ENCODE measurements around the gene CAMSAP1. TPM values are rescaled to one million over a fixed set of nuclear protein-coding genes. Genes with fewer than 3 reads are reported as not detected.

The CAMSAP1 gene
- total and polyA plus RNA-seq, 9 of the 15 experiments (the other 6 are each of a cell fraction or from before 2014, with no cell fraction given) = 1.5 to 28.8 (median 14.3) TPM

GRCh38 chr9:135950135-135950682 is 42.9 kb upstream of the CAMSAP1 start (continued):
- TF ChIP-seq ARID2 (IDR thresholded peaks at IDR 0.05) (no peak), ZC3H11A (IDR thresholded peaks at IDR 0.05; ENCODE audit: low read depth, low read length) (no peak), NELFE (IDR thresholded peaks at IDR 0.05; ENCODE audit: insufficient read depth, insufficient read length) (no peak), RBM39 (optimal IDR thresholded peaks at IDR 0.05; ENCODE audit: low read depth, low read length) (peak; percentile 36), HDAC6 (IDR thresholded peaks at IDR 0.05; ENCODE audit: low read depth, low read length) (no peak), ZNF324 (CRISPR knock-in tag; IDR thresholded peaks at IDR 0.05) (no peak), CCAR2 (IDR thresholded peaks at IDR 0.05; ENCODE audit: low read depth, low read length) (no peak), RREB1 (CRISPR knock-in tag; IDR thresholded peaks at IDR 0.05) (peak; percentile 77; the same call in 1 of the 2 replicates), WHSC1 (IDR thresholded peaks at IDR 0.05; ENCODE audit: low read length) (no peak), ZEB2 (IDR thresholded peaks at IDR 0.05) (peak; percentile 67), CHD1 (IDR thresholded peaks at IDR 0.05; ENCODE audit: low read length) (peak; percentile 86), CSDE1 (IDR thresholded peaks at IDR 0.05) (no peak), SUPT5H (IDR thresholded peaks at IDR 0.05) (no peak), XRCC5 (IDR thresholded peaks at IDR 0.05; ENCODE audit: low read depth, low read length) (no peak), RBM22 (IDR thresholded peaks at IDR 0.05; ENCODE audit: low read depth, low read length, poor library complexity, severe bottlenecking) (no peak), PHF8 (IDR thresholded peaks at IDR 0.05; ENCODE audit: borderline replicate concordance, low read length) (no peak), BHLHE40 (IDR thresholded peaks at IDR 0.05; ENCODE audit: low read length) (peak; percentile 72), HMGN3 (IDR thresholded peaks at IDR 0.05; ENCODE audit: borderline replicate concordance, extremely low read depth, insufficient read length, low read depth, low read length) (no peak), ZC3H4 (CRISPR knock-in tag; IDR thresholded peaks at IDR 0.05; ENCODE audit: borderline replicate concordance) (no peak), FOXJ3 (CRISPR knock-in tag; IDR thresholded peaks at IDR 0.05) (no peak)
- TF ChIP-seq, protein P1, sequence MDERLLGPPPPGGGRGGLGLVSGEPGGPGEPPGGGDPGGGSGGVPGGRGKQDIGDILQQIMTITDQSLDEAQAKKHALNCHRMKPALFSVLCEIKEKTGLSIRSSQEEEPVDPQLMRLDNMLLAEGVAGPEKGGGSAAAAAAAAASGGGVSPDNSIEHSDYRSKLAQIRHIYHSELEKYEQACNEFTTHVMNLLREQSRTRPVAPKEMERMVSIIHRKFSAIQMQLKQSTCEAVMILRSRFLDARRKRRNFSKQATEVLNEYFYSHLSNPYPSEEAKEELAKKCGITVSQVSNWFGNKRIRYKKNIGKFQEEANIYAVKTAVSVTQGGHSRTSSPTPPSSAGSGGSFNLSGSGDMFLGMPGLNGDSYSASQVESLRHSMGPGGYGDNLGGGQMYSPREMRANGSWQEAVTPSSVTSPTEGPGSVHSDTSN (CRISPR knock-in tag; IDR thresholded peaks at IDR 0.05; ENCODE audit: low read depth) = no peak
- TF ChIP-seq, protein P1 (tag; conservative IDR thresholded peaks at IDR 0.05; ENCODE audit: low read depth) = 0 out of 2 replicates have a peak, but pooled peaks have one; percentile 9
